Endothelial cell of hepatic sinusoid (primary cell): ENCODE results near the gene RTL3.

Experiments
- in situ Hi-C: cut with HindIII; loops from 2 replicates; pipeline ENCODE4 v1.10.0; 2017; ENCODE audit warnings: low sequenced_read_pairs

The RTL3 gene

DNA sequence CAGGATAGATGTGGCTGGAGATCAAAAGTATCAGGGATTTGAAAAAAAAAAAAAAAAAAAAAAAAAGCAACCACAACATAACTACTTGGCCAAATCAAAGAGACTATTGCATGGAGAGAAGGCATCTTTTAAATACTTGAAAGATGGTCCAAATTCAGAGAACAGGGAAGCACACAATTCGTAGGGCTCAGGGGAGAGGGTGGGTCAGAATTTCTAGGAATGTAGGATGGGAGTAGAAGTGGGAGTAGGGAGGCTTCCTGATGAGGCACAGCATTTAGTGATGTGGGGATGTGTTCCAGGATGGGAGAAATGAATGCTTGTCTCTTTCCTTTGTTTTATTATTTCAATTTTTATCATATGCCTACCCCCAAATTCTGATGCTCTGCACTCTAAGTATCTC, 36.3 kb downstream of the RTL3 start:
- in situ Hi-C loops: no loop called here

DNA sequence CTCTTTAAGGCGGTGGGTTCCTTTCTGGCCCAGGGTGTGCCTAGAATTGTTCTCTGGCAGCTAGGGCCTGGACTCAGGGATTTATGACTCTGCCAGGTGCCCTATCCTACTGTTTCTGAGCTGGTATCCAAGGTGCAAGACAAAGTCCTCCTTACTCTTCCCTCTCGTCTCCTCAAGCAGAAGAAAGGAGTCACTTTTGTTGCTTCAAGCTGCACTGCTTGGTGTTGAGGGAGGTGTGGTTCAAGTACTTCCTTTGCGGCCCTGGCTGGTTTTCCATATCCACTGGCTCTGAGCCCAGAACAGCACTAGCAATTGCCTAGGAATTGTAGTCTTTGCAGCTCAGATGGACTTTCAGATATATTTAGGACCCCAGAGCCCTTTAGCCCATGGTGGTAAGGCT, 39.3 kb downstream of the RTL3 start:
- in situ Hi-C loops: no loop called here

DNA sequence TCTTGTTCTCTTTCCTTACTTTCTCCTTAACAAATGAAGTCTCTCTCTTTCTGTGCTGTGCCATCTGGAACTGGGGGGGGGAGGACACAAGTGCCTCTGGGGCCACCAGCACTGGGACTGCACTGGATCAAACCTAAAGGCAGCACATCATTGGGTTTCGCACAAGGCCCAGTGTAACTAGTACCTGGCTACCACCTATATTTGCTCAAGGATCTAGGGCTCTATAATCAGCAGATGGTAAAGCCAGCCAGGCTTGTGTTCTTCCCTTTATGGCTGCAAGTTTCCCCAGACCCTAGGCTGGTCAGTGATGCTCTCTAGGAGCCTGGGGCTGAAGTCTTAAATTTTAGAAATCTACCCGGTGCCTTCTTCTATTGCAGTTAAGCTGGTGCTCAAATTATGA, 40.1 kb downstream of the RTL3 start:
- in situ Hi-C loops: no loop called here

DNA sequence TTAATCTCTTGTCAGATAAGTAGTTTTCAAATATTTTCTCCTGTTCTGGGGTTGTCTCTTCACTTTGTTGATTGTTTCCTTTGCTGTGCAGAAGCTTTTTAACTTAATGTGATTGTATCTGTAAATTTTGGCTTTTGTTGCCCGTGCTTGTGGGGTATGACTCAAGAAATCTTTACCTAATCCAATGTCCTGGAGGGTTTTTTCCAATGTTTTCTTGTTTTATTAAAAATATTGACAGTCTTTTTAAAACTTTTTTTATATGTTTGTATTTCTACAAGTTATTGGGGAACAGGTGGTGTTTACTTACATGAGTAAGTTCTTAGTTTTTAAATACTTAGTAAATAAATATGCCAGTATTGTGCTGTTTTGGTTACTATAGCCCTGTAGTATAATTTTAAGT, 44.9 kb downstream of the RTL3 start:
- in situ Hi-C loops: loop anchor here (5.0 kb wide), 1 partner anchor 48 kb away; no protein-coding TSS in a partner anchor
